Activated T-cell treated with anti-CD3 and anti-CD28 coated beads, Interleukin-2, amount 50 U/mL, for 1 hour (primary cell): ENCODE results near the gene TMEM255B.
"Not testable (repeated sequence)": the region's sequence is repeated elsewhere in the genome, so short reads cannot be mapped to it uniquely, and the experiment has no call there.

Experiments used
- DNase-seq: peaks from one replicate; pipeline ENCODE4 v3.0.0-alpha.2; 2020

Gene TMEM255B

DNA sequence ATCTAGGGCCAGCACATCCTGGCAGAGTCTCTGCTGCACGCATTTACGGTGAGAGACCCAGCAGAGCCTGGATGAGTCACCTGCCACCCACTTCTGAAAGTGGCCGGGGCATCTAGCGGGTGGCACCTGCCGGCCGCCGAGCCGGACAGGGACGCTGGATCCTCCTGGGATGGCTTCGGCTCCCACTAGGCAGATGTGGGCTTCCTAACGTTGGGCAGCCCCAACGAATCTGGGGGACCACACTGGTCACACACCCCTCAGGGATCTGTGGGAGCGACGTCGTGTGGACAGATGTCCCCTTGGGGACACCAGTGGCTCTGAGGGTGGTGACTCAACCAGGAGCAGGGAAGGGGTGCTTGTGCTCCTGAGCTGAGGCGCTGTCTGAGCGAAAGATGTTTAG lies 32.2 kb downstream of the TMEM255B start:
- DNase-seq, result no peak

DNA sequence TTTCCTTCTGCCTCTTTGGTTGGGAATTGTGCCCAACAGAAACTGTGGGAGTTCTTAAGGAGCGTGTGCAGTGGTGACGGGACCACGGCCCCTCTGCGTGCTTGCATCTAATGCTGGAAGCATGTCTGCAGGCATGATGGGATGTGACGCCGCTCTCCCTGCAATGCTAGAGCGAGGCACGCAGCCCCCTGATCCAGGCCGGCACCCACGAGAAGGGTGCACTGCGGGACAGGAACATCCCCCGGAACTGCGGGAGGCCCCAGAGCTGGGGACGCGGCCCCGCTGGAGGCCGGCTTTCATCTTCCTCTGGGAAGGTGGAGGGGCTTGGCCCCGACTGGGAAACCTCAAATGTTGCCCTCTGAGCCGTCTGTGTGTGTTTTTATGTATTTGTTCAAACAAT lies 32.7 kb downstream of the TMEM255B start:
- DNase-seq, result no peak

DNA sequence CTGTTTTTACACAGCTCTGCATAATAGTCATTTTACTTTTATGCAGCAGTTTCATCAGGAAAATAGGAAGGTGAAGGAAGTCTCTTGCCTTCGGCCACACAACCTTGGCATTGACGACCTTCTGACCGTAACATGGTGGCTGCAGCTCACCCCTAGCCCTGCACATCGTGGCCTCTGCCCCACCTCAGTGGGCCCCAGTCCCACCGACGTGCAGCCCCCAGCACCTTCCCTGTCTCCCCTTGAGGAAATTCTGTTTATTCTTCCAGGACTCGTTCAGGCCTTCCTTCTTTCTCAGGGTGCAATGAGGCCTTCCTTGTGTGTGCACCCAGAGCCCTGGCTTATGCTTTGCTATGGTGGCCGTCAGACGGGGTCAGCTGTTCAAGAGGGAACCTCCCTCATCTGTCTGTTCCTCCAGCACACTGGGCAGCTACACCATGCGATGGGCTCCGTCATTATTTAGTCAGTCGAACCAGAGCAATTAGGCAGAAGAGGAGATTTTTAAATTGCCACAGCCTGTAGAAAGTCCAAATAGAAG lies 33.3 kb downstream of the TMEM255B start:
- no peak for DNase-seq

GRCh38 chr13:113792886-113793717 lies 34.1 kb downstream of the TMEM255B start:
- DNase-seq, result no peak

GRCh38 chr13:113793718-113794085 lies 34.7 kb downstream of the TMEM255B start:
- no peak for DNase-seq

DNA sequence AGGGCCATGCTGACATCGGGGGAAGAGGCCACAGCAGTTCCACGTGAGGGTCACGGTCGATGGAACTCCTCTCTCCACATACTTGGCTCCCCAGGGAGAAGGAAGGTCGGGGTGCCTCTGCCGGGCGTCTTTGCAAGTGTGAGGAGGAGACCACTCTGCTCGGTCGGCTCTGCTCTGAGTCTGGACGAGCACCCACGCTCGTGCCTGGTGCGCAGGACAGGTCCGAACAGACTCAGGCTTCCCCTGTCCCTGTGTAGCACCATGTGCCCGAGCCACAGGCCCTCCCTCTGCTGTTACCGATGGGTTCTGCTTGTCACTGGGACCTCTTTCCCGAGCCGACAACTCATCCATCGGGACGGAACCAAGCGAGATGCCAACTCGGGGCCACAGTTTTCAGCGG lies 35.1 kb downstream of the TMEM255B start:
- DNase-seq, result no peak

GRCh38 chr13:113794764-113795173 lies 35.7 kb downstream of the TMEM255B start:
- no peak for DNase-seq

- not testable (repeated sequence) for DNase-seq
These were observed 36.3 kb downstream of the TMEM255B start for GRCh38 chr13:113795362-113795761.

- DNase-seq, result no peak
These were observed 37.4 kb downstream of the TMEM255B start for GRCh38 chr13:113796211-113796963.

- no peak for DNase-seq
These were observed 38.1 kb downstream of the TMEM255B start for GRCh38 chr13:113796964-113797676.

- DNase-seq, result no peak
These were observed 39.3 kb downstream of the TMEM255B start for GRCh38 chr13:113798200-113798811.

DNA sequence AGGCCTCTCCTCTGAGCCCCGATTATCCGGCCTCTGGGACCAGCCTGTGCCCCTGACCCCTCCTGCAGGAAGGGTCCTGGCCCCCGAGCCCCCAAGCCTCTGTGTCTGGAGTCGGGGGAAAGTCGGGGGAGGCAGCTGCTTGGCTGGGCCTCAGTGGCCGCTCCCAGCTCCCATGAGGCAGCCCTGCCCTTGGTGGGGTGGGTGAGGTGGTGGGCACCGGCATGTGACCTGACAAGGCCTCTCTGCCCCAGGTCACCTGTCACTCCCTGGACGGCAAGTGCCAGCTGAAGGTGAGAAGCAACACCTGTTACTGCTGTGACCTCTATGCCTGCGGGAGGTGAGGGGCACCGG lies 41.5 kb downstream of the TMEM255B start:
- no peak for DNase-seq

DNA sequence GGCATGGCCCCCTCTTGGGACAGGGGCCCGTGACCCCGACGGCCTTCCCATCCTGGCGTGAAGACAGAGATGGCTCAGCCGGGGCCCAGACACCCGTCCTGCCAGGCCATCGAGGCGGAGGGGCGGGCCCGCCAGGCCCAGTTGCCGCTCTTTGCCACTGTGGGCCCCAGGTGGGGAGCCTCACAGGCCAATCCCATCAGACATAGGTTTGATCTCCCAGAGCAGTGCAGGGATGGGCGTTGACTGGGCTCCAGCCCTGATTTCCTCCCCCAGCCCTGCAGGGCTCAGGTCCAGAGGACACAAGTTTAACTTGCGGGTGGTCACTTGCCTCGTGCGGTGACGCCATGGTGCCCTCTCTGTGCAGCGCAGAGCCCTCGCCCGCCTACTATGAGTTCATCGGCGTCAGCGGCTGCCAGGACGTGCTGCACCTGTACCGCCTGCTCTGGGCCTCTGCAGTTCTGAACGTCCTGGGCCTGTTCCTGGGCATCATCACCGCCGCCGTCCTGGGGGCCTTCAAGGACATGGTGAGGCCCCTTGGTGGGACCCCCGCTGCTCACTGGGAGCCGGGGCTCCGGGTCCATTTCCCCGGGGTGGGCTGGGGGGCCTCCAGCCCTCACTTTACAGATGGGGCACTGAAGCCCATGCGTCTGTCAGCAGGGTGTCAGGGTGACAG lies 42.4 kb downstream of the TMEM255B start:
- DNase-seq, result no peak

DNA sequence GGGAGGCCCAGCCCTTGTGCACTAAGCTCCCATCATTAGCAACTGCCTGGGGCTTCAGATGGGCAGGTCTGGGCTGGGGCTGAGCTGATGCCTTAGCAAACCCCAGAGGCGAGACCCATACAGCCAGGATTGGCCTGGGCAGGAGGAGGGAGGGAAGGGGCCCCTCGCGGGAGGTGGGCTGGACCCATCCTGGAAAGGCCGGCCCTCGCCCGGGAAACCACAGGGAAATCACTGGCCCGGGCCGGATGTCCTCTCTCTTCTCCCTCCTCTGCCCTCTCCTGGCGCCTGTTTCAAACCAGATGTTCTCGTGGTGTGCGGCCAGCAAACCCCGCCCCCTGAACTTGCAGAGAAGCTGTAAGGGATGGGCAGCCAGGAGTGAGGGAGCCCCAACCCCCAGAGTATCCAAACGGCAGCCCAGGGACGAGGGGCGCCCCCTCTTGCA lies 43.1 kb downstream of the TMEM255B start:
- DNase-seq, result no peak

DNA sequence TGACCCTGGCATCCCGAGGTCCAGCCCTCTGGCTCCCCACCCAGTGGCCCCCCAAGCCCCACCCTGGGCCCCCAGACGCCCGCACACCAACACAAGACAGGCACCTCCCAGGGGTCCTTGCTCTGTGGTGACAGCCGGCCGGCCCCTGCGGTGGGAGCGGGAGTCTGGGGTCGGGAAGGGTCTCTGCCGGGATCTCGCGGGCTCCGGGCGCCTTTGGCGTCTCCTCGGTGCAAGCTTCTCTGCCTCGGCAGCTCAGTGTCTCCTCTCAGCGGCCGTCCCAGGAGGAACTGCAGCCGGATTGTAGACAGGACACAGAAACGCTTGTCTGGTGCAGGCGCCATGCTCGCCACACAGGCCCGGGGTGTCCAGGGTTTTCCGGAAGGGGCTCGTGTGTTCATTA lies 43.7 kb downstream of the TMEM255B start:
- no peak for DNase-seq

- no peak for DNase-seq
These were observed 44.5 kb downstream of the TMEM255B start for GRCh38 chr13:113803409-113804016.

- DNase-seq, result no peak
These were observed 45.1 kb downstream of the TMEM255B start for GRCh38 chr13:113804017-113804702.

DNA sequence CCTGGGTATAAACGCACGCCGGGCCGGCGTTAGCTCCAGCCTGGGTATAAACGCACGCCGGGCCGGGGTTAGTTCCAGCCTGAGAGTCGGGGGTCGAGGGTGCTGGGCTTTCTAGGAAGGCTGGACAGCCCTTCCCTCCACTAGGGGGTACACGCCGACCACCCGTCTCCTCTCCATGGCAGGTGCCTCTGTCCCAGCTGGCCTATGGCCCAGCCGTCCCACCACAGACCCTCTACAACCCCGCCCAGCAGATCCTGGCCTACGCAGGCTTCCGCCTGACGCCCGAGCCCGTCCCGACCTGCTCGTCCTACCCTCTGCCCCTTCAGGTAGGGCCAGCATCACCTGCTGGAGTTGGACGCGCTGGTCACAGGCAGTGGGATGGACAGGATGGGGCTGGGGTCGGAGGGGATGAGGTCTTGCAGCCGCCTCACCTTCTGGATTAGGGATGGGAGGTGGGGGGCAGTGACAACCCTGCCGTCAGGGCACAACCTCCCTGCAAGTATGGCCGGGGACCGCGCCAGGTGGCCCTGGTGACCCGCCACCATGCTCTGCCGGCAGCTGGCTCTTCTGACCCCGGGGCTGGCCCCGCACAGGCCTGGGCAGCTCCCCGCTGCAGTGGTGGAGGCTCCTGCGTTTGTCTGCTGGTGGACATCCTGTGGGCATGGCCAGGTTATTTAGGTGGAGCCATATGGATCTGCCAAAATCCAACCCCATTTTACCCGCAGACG lies 45.8 kb downstream of the TMEM255B start:
- no peak for DNase-seq

GRCh38 chr13:113805431-113806103 lies 46.5 kb downstream of the TMEM255B start:
- DNase-seq, result no peak

DNA sequence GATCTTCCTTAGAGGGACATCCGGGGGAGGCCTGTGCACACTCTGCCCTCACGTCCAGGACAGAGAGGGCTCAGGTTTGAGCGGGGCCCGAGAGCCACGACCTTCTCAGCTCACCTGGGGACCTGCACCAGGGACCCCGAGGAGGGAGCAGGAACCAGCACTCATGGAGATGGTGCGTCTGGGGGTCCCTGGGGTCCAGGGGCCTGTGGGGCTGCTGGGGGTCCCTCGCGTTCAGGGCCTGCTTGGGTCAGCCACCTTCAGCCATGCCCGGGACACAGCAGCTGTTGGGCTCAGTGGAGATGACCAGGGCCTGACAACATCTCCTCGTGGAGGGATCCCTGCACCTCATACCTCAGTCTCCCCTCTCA lies 47.1 kb downstream of the TMEM255B start:
- no peak for DNase-seq
